Effector CD4-positive, alpha-beta T cell (primary cell): ENCODE measurements around the gene CDC14B.
"Not testable (repeated sequence)": the region's sequence is repeated elsewhere in the genome, so short reads cannot be mapped to it uniquely, and the experiment has no call there.

Experiments
- DNase-seq: peaks from one replicate; pipeline ENCODE4 v3.0.0-alpha.2; 2020
- total RNA-seq: gene quantifications from one replicate; lab custom pipeline; 2026; lab: John Stamatoyannopoulos, UW

Gene CDC14B
- total RNA-seq = 11.6 reads per million, percentile 35 among the genes with 10 or more reads in this experiment

GRCh38 chr9:96619491-96620180 is at the start of gene CDC14B:
CDC14B (minus strand) TSS chr9:96619843; CDS start chr9:96619378, 465 bp downstream.
- DNase-seq = peak; percentile 40

DNA sequence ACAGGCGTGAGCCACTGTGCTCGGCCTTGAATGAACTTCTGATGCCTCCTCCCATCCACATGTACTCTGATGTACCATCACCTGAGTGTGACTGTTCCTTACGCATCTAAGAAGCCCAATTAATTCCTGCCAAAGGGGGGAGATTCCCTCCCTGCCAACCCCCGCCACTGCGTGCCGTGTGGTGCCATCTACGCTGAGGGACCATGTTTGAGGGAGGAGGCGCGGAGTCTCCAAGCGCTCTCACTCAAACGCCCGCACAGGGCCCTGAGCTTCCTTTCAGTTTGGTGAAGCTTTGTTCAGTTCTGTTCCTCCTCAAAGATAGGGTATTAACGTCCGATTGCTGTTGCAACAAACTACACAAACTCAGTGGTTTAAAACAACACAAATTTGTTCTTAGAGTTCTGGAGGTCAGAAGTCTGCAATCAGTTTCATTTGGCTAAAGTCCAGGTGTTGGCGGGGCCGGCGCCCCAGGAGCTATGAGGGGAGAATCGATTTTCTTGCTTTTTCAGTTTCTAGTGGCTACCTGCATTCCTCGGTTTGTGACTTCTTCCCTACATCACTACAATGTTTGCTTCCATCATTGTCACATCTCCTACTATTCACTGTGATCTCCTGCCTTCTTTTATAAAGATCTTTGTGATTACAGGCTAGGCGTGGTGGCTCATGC is 49.4 kb upstream of the CDC14B start:
- DNase-seq = no peak

GRCh38 chr9:96667363-96667728 is 47.7 kb upstream of the CDC14B start:
- no peak for DNase-seq

DNA sequence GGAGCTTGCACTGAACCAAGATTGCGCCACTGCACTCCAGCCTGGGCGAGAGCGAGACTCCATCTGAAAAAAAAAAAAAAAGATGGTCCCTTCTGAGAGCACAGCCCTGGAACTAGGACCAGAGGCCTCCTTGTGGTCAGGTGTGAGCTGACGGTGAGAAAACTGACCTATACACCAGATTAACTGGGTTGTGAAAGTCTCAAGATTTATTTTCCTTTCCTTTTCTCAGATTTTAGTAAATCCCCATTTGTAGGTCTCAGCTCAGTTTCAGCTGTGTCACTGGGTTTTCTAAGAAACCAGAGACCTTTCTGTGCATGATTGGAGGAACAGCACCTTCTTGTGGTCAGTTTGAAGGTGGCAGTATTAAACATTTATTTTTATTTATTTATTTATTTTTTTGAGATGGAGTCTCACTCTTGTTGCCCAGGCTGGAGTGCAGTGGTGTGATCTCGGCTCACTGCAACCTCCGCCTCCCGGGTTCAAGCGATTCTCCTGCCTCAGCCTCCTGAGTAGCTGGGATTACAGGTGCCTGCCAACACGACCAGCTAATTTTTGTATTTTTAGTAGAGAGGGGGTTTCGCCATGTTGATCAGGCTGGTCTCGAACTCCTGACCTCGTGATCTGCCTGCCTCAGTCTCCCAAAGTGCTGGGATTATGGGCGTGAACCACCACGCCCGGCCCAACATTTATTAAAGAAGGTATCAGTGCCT is 47.2 kb upstream of the CDC14B start:
- DNase-seq = not testable (repeated sequence)

DNA sequence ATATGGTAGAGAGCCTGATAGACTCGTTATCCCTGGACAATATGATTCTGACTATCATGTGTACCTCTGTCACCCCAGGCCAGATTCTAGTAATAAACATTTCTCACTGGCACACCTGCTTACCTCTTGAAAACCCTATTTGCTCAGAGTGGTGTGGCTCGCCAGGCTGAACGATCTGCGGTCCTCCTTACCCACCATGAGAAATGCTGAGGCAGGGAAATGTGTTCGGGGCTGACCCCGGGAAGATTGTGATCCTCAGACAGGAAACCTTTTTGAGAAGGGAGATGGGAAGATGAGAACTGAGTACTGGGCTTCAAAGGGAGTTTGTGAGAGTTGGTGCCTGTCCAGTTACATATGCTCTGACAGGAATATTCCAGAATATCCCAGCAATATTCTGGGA is 46.1 kb upstream of the CDC14B start:
- DNase-seq = no peak

DNA sequence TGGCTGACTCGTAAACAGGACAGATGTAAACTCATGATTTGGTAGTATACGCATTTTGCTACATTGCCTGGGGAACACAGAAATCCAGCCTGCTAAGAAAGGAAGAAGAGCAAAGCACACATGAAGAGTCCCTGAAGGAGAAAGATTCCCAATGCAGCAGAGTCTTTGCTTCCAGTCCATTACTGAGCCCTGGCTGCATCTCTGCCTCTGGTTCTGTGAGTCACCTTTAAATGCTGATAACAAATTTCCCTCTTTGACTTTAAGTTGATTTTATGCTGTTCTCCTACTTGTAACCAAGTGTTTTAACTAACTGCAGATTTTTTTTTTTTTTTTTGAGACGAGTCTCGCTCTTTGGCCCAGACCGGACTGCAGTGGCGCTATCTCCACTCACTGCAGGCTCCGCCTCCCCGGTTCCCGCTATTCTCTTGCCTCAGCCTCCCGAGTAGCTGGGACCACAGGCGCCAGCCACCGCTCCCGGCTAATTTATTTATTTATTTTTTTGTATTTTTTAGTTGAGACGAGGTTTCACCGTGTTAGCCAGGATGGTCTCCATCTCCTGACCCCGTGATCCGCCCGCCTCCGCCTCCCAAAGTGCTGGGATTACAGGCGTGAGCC is 44.0 kb upstream of the CDC14B start:
- DNase-seq = no peak

GRCh38 chr9:96661711-96662110 is 42.1 kb upstream of the CDC14B start:
- DNase-seq = no peak

- DNase-seq = no peak
Observed at GRCh38 chr9:96660692-96661248, 41.1 kb upstream of the CDC14B start.

DNA sequence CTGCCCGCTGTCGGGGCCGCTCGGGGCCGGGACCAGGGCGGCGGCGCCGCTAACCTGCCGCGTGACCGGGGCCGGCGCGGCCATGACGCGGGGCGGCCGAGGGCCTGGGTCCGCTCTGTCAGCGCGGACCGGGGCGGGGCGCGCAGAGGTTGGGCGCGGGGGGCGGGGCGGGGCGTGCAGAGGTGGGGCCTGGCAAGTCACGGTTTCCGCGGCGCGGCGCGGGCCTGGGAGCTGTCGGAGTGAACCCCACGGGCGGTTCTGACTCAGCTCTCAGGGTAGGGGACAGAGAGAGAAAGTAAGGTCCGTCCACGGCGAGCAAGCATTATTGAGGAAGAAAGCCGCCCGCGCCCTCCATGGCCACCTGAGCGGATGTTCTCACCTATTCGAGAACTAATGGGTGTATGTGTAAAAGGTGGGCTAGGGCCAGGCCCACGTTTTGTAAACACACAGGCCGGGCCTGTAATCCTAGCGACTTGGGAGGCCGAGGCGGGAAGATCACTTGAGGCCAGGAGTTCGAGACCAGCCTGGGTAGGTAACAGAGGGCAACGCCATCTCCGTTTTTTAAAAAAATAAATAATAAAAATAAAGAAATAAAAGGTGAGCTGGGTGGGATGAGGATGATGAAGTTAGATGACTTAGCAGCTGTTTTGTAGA is 35.7 kb upstream of the CDC14B start, which contains the start of gene PRXL2C:
Gene PRXL2C, minus strand, starts transcription at position 120 of the 654 bp plus-strand sequence. Its CDS starts 36 bp downstream, at position 84.
- DNase-seq = peak; percentile 78

DNA sequence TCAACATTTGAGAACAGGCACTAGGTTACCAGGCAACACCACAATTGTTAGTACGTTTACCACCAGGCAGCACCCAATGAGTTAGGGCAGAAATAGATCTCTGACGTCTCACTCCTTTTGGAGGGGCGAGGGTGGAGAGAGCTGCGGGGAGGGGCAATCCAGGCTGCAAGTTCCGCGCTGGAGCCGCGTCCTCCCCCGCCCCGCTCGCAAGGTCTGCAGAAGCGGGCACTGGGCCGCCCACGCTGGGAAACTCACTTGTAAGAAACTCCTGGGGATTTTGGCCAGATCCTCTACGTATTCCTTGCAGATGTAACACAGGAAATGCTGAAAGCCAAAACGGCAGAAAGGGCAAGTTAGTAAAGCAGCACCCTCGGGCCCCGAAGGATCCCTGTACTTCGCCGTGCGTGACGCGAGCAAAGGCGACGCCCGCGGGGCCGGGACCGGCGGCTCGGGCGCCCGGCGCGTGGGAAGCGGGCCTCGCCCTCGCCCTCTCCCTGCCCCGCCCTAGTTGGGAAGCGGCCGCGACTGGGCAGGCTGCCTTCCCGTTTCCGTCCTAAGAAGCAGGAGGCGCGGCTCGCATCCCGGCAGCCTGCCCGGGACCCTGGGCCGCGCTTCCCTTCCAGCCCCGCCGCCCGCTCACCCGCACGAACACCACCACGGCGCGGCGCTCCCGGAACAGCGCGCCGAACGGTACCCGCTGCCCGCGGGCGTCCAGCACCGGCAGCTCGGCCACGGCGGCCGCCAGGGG is 35.0 kb upstream of the CDC14B start:
- DNase-seq = peak; percentile 75

DNA sequence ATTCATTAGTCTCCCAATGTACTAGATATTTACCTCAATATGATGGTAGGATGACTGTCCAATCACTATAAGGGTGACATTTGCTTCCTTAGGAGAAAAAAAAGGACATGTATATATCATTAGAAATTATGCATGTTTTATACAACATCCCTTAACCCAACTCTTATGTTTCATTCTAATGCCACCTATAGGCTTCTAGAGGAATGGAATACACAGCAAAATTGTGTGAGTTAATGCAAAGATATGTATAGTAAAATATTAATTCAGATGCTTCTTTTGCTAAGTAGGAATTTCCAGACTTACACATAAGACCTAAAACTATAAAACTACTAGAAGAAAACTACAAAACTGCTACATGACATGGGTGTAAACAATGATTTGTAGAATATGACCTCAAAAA is 32.0 kb upstream of the CDC14B start:
- DNase-seq = no peak

DNA sequence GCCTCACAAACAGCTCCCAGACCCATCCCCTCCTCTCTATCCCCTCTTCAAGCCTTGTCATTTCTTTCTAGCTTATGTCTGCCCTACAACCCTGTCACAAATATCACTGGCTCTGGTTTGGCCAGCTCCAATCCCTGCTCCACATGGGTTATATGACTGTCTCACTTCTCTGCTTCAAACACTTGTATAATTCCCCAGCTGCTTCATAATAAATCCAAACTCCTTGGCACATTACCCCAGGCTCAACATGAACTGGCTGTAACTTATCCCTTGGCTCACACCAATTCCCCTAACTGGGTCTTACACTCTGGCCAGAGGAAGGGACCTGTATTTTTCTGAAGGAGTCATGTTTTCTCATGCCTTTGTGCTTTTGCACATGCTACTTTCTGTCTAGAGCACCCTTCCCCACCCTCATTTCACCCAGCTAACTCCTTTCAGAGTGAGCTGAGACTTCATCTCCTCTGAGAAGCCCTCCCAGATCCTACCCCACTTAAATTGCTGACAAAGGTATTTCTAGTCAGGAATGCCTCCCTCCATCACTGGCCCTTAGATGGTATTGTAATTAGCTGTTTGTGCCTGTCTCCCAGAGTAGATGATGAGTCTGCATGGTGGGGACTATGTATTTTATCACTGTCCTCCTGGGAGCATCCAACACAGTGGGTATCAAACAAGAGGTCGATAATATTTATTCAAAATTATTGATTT is 30.1 kb upstream of the CDC14B start:
- no peak for DNase-seq

DNA sequence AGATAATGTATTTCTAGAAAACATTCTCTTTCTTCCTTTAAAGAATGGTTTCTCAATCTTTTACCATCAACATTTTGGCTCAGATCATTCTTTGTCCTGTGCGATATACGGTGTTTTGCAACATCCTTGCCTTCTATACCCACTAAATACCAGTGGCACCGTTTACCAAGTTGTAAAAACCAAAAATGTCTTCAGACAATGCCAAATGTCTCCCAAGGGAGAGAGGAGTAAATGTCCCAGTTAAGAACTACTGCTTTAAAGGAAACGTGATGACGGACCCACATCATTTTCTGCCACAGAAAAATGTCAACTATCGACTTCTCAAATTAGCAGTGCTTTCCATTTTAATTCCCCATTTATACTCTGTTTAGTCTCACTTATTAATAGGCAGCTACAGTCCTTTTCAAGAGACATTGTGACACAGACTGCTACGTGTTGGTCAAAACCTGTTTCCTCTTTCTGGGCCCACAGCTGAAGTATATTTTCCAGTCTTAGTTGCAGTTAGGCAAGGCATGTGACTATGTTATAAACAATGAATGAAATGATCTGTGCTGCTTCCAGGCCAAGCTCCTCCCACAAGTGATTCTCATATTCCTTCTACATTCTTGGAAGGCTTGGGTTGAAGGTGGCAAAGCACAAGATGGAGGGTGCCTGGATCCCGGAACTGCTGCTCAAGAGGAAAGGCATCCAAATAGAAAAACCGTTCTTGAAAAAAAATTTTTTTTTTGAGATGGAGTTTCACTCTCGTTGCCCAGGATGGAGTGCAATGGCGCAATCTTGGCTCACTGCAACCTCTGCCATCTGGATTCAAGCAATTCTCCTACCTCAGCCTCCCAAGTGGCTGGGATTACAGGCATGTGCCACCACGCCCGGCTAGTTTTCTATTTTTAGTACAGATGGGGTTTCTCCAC is 26.7 kb upstream of the CDC14B start:
- no peak for DNase-seq

DNA sequence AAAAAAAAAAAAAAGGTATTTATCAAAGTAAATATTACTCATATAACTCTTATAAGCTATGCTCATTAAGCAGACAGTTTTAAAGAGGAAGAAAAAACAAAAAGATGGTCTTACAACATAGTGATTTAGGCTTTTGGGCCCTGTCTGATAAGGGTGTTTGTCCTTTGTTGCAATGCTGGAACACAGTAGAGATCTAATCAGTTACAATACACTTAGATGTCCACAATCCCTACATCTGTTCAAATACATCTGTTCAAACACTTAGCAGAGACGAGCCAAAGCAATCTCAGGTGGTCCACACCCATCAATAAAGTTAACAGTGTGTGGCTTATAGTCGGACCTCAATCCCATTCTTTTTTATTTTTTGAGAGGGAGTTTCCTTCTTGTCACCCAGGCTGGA is 24.5 kb upstream of the CDC14B start:
- DNase-seq = no peak

DNA sequence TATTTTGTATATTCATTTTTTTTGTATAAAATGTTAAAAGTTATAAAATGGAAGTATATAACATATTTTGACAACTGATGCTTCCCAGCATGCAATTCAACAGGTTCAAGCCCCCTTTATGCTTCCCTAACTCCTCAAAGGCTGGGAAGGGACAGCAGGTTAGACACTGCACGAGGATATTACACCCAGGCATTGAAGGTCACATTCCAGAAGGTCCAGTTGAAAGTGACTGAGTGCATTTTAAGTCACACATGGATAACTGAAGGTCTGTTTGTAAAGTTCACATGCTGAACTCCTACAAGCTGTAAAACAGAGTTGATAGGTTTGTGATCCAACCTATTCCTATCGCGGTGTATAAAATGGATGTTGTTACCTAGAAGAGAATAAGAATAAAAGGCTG is 21.9 kb upstream of the CDC14B start:
- DNase-seq = no peak

DNA sequence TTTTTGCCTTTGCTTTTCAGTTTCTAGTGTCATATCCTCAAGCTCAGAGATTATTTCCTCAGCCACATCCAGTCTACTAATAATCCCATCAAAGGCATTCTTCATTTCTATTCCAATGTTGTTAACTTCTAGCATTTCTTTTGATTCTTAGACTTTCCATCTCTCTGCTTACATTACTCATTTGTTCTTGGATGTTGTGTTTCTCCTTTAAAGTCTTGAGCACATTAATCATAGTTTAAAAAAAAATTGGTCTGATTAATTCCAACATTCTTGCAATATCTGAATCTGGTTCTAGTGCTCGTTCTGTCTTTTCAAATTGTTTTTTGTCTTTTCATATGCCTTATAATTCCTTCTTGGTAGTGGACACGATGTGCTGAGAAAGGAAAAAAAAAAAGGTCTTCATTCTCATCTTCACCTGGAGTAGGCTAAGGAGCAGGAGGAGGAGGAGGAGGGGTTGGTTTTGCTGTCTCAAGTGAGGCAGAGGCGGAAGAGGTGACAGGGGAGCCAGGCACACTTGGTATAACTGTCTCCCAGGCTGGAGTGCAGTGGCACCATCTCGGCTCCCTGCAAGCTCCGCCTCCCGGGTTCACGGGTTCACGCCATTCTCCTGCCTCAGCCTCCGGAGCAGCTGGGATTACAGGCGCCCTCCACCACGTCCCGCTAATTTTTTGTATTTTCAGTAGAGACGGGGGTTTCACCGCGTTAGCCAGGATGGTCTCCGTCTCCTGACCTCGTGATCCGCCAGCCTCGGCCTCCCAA is 19.1 kb upstream of the CDC14B start:
- DNase-seq = no peak

DNA sequence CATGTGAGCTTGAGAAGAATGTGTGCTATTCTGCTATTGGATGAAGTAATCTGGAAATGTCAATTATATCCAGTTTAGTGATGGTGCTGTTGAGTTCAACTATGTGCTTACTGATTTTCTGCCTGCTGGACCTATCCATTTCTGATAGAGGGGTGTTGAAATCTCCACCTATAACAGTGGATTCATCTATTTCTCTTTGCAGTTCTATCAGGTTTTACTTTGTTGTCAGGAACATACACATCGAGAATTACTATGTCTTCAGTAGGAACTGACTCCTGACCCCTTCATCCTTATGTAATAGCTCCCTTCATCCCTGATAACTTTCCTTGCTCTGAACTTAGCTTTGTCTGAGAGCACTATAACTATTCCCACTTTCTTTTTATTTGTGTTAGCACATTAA is 16.7 kb upstream of the CDC14B start:
- DNase-seq = no peak

- DNase-seq = not testable (repeated sequence)
Observed at GRCh38 chr9:96633579-96633978, 13.9 kb upstream of the CDC14B start.

DNA sequence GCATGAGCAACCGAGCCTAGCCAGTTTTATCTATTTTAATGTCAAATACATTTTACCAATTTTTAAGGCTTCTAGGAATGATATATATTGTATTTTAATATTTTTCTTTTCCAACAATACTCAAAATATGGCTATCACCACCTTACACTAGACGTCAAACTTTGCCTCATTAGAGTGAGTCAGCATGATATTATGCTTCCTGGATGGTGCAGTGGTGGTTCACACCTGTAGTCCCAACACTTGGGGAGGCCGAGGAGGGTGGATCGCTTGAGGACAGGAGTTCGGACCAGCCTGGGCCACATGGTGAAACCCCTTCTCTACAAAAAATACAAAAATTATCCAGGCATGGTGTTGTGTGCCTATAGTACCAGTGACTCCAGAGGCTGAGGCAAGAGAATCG is 7.3 kb upstream of the CDC14B start:
- no peak for DNase-seq
